CD4-positive, alpha-beta T cell (primary cell): ENCODE measurements around the gene LIN37. TPM values are rescaled to one million over a fixed set of nuclear protein-coding genes. Genes with fewer than 3 reads are reported as not detected.

Experiments
- ATAC-seq: fragments of 200-7000 bp; cut with Tn5 transposase; one replicate; pipeline ENCODE4 v1.10.0; 2022; ENCODE audit warnings: mild to moderate bottlenecking; ENCODE audit not compliant: poor library complexity
- CTCF ChIA-PET: fragments of 350-600 bp; sonication (Branson Sonifier 250); formaldehyde crosslinking; loops from one replicate; lab custom pipeline; 2021; ENCODE audit warnings: antibody characterized with exemption, inconsistent platforms; lab: Charles Lee
- POLR2A ChIA-PET: fragments of 350-600 bp; sonication (Branson Sonifier 250); formaldehyde crosslinking; loops from one replicate; lab custom pipeline; 2021; ENCODE audit warnings: antibody characterized with exemption, inconsistent platforms; lab: Charles Lee
- DNase-seq, 14 experiments: peaks; one replicate each; pipeline ENCODE4 v3.0.0-alpha.2; 2013 to 2020; ENCODE audit warnings: mixed read lengths in 2 of 14
- H3K27ac ChIP-seq, 2 donors: one replicate each; pipeline versions ENCODE4 v1.5.1 to v1.7.0; 2013; ENCODE audit warnings: low read length in 2 of 2, low read depth in 1 of 2, mild to moderate bottlenecking in 1 of 2
- H3K27me3 ChIP-seq, 2 experiments: 1 replicate in 1 of 2; 2 replicates in 1 of 2; pipeline versions ENCODE4 v1.6.1 to v1.7.0; 2013; ENCODE audit warnings: low read length in 2 of 2, control low read depth in 1 of 2, mild to moderate bottlenecking in 1 of 2, moderate library complexity in 1 of 2; ENCODE audit not compliant: insufficient read depth in 2 of 2, control insufficient read depth in 1 of 2
- H3K36me3 ChIP-seq: one replicate; pipeline ENCODE4 v1.6.1; 2013; ENCODE audit warnings: low read length, control low read depth; ENCODE audit not compliant: insufficient read depth
- H3K4me1 ChIP-seq: one replicate; pipeline ENCODE4 v1.6.1; 2013; ENCODE audit warnings: low read length, control low read depth; ENCODE audit not compliant: insufficient read depth
- H3K4me3 ChIP-seq: one replicate; pipeline ENCODE4 v1.5.1; 2013; ENCODE audit warnings: mild to moderate bottlenecking, low read length, moderate library complexity
- H3K9me3 ChIP-seq, 2 experiments: 1 replicate in 1 of 2; 2 replicates in 1 of 2; pipeline versions ENCODE4 v1.6.1 to v1.7.0; 2013; ENCODE audit warnings: low read length in 2 of 2, mild to moderate bottlenecking in 2 of 2, control low read depth in 1 of 2, moderate library complexity in 1 of 2; ENCODE audit not compliant: control insufficient read depth in 1 of 2, insufficient read depth in 1 of 2
- H3K27ac Mint-ChIP-seq: one replicate; pipeline ENCODE4 v1.8.0; 2020; ENCODE audit warnings: mixed read lengths
- H3K27me3 Mint-ChIP-seq: one replicate; pipeline ENCODE4 v1.8.0; 2021; ENCODE audit warnings: mixed read lengths
- H3K36me3 Mint-ChIP-seq: one replicate; pipeline ENCODE4 v1.8.0; 2021; ENCODE audit warnings: low read depth, mixed read lengths
- H3K4me1 Mint-ChIP-seq: one replicate; pipeline ENCODE4 v1.8.0; 2021; ENCODE audit warnings: low read depth, mixed read lengths
- H3K4me3 Mint-ChIP-seq: one replicate; pipeline ENCODE4 v1.8.0; 2020; ENCODE audit warnings: mild to moderate bottlenecking, mixed read lengths
- H3K9me3 Mint-ChIP-seq: one replicate; pipeline ENCODE4 v1.8.0; 2020; ENCODE audit warnings: mixed read lengths
- intact Hi-C, 2 experiments: fragments of 100-400 bp; cut with DNase I in 1 of 2; cut with micrococcal nuclease in 1 of 2; formaldehyde crosslinking; loops; one replicate each; pipeline versions ENCODE4 v1.15.1 to v1.9.0; 2023 to 2025; cut with DNase I, micrococcal nuclease
- total RNA-seq, 174 experiments: library from RNA in 2 of 174; stranded (reverse) in 2 of 174; gene quantifications; one replicate each; pipeline ENCODE4 v1.2.3 and lab custom pipeline; 2021 to 2026
- TF ChIP-seq, protein P1 (sequence below): fragments of 200-600 bp; IDR thresholded peaks from one replicate; pipeline ENCODE4 v1.8.0; 2022; ENCODE audit warnings: antibody characterized with exemption, mild to moderate bottlenecking

LIN37 gene
- total RNA-seq, 2 experiments from 2014 or later = 4.8 to 6.0 TPM

DNA sequence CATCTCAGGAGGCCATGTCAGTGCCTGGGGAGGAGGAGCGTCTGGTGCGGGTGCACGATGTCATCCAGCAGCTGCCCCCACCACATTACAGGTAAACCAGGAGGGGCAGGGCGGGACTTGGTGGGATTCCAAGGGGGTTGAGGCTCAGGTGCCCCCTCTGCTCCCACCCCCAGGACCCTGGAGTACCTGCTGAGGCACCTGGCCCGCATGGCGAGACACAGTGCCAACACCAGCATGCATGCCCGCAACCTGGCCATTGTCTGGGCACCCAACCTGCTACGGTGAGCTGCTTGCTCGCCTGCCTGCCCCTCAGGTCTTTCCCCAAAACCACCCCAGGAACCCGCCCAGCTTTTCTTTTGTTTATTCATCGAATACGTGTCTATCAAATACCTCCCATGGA lies 34.2 kb downstream of the LIN37 start:
- Mint-ChIP-seq H3K27ac (no peak overlapping the region), H3K36me3 (peaks cover 17% of the 10 kb centered on the region), H3K9me3 (no peaks in the 10 kb centered on the region), H3K4me1 (no peaks in the 10 kb centered on the region), H3K27me3 (no peaks in the 10 kb centered on the region), H3K4me3 (no peak overlapping the region)
- Histone ChIP-seq H3K4me3 (no peak overlapping the region), H3K27ac (no peak overlapping the region), H3K4me1 (no peaks in the 10 kb centered on the region), H3K9me3 (no peaks in the 10 kb centered on the region), H3K27me3 (no peaks in the 10 kb centered on the region), H3K36me3 (peaks cover 13% of the 10 kb centered on the region)
- ChIA-PET POLR2A (no interaction called here), CTCF (no interaction called here)
- ATAC-seq (no peak), DNase-seq (peak in 1 of 14 experiments; percentile 14)
- TF ChIP-seq, protein P1, sequence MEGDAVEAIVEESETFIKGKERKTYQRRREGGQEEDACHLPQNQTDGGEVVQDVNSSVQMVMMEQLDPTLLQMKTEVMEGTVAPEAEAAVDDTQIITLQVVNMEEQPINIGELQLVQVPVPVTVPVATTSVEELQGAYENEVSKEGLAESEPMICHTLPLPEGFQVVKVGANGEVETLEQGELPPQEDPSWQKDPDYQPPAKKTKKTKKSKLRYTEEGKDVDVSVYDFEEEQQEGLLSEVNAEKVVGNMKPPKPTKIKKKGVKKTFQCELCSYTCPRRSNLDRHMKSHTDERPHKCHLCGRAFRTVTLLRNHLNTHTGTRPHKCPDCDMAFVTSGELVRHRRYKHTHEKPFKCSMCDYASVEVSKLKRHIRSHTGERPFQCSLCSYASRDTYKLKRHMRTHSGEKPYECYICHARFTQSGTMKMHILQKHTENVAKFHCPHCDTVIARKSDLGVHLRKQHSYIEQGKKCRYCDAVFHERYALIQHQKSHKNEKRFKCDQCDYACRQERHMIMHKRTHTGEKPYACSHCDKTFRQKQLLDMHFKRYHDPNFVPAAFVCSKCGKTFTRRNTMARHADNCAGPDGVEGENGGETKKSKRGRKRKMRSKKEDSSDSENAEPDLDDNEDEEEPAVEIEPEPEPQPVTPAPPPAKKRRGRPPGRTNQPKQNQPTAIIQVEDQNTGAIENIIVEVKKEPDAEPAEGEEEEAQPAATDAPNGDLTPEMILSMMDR = no peak
- intact Hi-C loops = no loop called here

- H3K4me3 ChIP-seq = no peak overlapping the region
- Mint-ChIP-seq H3K4me1 (no peaks in the 10 kb centered on the region), H3K27ac (no peak overlapping the region), H3K36me3 (peaks cover 17% of the 10 kb centered on the region), H3K27me3 (no peaks in the 10 kb centered on the region), H3K4me3 (no peak overlapping the region), H3K9me3 (no peaks in the 10 kb centered on the region)
- ATAC-seq (no peak), DNase-seq (no peak)
- POLR2A ChIA-PET = no interaction called here
- no peak overlapping the region for H3K27ac ChIP-seq
- peaks cover 11% of the 10 kb centered on the region for H3K36me3 ChIP-seq
- intact Hi-C loops = no loop called here
- no peaks in the 10 kb centered on the region for H3K27me3 ChIP-seq
- H3K9me3 ChIP-seq = no peaks in the 10 kb centered on the region
- TF ChIP-seq, protein P1 = no peak
- H3K4me1 ChIP-seq = no peaks in the 10 kb centered on the region
- CTCF ChIA-PET = no interaction called here
Measured at GRCh38 chr19:35783469-35784434, 35.4 kb downstream of the LIN37 start.

DNA sequence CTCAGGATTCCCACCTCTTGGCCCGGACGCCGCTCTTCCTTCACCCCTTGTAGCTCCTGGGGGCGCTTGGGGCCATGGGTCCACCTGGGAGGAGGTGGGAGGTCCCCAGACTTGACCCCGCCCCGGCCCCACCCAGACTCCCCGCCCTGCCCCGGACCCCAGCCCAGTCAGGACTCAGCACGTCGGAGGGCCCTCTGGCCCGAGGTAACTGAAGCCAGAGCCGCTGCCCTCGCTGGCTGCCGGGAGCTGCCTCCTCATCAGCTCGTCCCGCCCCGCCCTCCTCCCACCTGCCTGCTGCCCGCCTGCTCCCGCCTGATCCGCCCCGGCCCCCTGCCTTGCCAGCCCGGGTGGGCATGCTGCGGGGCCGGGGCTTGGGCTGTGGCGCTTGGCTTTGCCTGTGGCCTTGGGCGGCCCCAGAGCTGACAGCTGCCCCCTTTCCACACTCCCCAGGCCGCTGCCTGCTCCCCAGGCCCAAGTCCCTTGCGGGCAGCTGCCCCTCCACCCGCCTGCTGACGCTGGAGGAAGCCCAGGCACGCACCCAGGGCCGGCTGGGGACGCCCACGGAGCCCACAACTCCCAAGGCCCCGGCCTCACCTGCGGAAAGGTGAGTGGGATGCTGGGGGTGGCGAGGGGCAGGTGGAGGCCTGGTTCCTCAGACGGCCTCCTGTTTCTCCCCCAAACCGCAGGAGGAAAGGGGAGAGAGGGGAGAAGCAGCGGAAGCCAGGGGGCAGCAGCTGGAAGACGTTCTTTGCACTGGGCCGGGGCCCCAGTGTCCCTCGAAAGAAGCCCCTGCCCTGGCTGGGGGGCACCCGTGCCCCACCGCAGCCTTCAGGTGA lies 36.3 kb downstream of the LIN37 start:
- no peak overlapping the region for H3K27ac Mint-ChIP-seq
- Histone ChIP-seq H3K9me3 (no peaks in the 10 kb centered on the region), H3K4me1 (no peaks in the 10 kb centered on the region), H3K27me3 (no peaks in the 10 kb centered on the region), H3K4me3 (no peak overlapping the region), H3K27ac (no peak overlapping the region), H3K36me3 (peaks cover 9% of the 10 kb centered on the region)
- H3K36me3 Mint-ChIP-seq = peaks cover 15% of the 10 kb centered on the region
- POLR2A ChIA-PET = no interaction called here
- H3K27me3 Mint-ChIP-seq = no peaks in the 10 kb centered on the region
- TF ChIP-seq, protein P1 = no peak
- CTCF ChIA-PET = no interaction called here
- no peaks in the 10 kb centered on the region for H3K4me1 Mint-ChIP-seq
- intact Hi-C loops = no loop called here
- ATAC-seq (no peak), DNase-seq (no peak)
- no peak overlapping the region for H3K4me3 Mint-ChIP-seq
- H3K9me3 Mint-ChIP-seq = no peaks in the 10 kb centered on the region
